HG02938 (cell line): ENCODE data around the gene RPL36.

Experiments used
- ATAC-seq: cut with Tn5 transposase; IDR thresholded peaks from one replicate; pipeline ENCODE4 v1.9.1; 2021; ENCODE audit warnings: mild to moderate bottlenecking, moderate library complexity; ENCODE audit not compliant: unreplicated experiment

Gene RPL36

DNA sequence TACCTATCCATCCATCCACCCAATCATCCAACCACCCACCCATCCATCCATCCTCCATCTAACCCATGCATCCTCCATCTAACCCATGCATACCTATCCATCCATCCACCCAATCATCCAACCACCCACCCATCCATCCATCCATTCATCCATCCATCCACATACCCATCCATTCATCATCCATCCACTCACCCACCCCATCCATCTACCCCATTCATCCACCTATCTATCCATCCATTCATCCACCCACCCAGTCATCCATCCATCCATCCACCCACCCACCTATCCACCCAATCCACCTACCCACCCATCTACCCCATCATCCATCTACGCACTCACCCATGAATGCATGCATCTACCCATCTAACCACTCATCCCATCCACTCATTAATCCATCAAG lies 16.3 kb upstream of the RPL36 start:
- no peak for ATAC-seq

DNA sequence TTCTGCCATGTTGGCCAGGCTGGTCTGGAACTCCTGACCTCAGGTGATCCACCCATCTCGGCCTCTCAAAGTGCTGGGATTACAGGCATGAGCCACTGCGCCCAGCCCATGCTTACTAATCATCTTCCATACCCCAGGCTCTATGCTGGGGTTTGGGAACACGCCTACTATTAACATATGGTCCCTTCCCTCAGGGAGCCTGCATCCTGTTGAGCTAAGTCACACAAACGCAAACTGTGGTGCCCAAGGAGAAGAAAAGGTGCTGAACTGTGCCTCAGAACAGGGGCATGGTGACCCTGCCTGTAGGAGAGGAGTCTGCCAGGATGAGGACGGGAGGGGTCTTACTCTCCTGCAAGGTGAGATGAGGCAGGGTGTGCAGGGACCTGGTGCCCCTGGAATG lies 15.4 kb upstream of the RPL36 start:
- ATAC-seq = no peak

DNA sequence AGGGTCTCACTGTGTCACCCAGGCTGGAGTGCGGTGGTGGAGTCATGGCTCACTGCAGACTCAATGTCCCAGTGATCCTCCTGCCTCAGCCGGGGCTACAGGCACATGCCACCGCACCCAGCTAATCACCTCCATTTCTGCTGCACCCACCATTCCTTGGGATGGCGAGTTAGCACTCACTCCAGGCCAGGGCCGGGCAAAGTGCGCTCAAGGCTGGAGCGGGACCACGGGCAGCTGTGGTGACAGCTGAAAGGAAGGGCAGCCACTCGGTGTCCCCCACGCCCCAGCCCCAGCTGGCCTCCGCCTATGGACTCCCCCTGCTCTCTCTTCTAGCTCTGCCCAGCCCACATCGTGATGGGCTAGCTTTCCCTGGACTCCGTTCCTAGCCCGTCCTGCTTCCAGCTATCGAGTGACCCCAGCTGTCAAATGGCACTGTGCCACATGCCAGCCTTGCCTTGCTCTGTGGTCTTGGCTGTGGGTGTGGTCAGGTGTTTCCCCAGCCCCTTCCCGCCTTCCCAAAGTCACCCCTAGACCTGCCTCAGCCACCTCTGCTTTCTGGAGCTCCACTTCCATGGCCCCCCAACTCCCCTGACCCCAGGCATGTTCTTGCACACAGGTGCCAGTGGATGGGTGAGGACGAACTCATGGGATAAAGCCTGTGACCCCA lies 13.9 kb upstream of the RPL36 start:
- ATAC-seq = no peak

DNA sequence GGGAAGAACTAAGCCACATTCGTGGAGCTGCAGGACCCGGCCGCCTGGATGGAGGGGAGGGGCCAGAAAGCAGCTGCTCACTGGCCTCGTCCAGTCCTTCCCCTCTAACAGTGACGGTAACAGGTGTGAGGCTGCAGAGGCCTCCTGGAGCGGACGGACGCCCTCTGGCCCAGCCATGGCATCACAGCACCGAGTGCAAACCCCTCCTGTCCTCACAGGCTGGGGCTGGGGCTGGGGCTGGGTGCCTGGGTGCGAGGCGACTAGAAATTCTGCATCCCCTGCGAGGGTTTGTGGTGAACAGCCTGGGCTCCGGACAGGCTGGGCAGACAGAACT lies 13.4 kb upstream of the RPL36 start:
- ATAC-seq = no peak

DNA sequence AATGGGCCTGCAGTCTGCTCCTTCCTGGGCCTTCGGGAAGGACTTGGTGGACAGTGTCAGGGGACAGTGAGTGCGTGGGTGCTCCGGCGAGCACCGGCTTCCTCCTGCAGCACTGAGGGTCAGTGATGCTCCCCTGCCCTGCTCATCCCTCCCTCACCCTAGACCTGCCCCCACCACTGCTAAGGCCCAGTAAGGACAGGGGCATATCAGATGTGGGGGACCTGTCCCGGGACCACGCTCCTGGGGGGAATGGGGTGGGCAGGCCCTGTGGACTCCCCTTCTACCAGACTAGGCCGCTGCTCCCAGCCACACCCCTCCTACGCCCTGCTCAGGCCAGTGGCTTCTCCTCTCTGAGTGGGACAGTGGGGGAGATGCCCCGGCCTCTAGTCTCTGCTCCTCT lies 13.0 kb upstream of the RPL36 start:
- no peak for ATAC-seq

DNA sequence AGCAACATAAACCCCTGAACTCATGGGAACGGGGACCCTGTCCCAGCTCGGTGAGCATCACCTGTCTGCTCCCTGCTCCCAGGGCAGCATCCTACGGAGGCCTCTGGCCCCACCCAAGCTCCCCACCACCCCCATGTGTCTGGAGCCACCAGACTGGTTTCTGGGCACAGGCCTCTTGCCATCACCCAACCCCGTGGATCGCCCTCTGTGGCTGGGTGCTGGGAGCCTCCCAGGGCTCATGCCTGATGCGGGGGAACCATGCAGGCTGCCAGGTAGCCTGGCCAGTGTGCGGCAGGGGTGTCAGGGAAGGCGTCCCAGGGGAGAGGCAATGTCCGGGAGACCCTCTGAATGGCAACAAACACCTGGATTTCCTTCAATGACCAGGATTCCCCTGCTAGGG lies 12.5 kb upstream of the RPL36 start:
- no peak for ATAC-seq

DNA sequence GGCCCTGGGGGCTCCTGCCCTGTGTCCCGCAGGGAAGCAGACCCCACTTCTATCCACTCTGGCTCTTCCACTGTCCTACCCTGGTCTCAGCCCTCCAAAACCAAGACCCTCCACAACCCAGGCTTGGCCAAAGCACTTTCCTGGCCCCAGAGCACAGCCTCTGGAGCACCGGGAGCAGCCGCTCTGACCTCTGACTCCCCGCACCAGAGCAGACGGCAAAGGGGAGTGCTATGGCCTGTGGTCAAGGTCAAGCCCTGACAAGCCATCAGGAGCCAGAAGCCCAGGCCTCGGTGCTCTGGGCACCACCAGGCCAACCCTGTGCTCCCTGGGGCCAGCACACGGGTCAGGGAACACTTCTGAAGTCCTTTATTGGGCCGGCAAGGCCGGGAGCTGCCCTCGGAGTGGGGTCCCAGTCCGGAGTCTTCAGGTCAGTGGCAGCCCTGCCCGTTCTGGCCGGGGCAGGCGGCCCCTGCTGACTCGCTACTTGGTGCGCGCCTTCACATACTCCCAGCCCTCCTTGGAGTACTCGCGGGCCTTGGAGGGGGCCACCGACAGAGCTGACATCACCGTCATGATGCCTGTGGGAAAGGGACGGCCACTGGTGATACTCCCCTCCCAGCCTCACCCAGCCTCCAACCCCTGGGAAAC lies 11.9 kb upstream of the RPL36 start:
- ATAC-seq = no peak

DNA sequence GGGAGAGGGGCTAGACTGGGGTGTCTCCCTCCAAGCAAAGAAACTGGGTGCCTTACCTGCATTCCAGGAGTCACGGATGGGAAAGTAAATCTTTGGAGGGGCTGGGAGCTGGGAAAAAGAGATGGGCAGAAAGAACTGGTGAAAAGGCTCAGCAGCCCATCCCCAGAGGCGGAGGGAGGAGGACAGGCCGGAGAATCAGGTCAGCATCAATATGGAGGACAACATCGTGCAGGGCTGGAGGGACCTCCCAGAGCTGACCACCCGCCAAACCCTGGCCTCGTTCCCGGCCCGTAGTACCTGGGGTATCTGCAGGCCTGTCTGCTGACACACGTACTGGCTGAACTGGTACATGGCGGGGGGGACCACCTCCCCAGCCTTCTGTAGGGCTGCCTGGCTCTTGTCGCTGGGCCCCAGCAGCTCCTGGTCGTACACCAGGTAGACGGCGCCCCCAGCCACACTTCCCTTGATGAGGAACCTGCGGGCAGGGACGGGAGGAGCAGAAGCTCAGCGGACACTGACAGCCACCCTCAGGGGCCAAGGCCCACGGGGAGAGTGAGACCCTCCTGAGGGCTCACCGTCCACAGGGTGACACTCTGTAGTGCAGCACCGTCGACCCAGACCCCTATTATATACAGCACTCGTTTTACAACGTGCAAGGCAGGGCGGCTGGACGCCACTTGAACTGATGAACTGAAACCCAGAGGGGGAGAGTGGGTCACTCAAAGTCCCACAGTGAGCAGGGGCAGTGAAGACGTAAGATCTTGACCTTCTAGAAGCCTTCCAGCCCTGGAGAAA lies 10.6 kb upstream of the RPL36 start:
- ATAC-seq = no peak

DNA sequence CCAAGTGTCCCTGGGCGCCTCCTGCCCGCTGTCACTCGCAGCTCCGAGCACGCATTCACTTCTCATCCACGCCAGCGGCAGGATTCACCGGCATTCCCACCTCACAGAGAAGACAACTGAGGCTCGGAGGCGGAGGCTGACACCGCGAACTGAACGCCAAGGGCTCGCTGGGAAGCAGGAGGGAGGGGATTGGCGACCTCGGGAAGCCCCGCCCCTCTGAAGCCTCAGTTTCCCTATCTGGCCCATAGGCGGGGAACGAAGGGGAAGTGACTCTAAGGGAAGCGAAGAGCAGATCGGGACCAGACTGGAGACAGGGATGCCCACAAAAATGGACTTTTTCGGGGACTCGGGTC lies 10.0 kb upstream of the RPL36 start:
- no peak for ATAC-seq

DNA sequence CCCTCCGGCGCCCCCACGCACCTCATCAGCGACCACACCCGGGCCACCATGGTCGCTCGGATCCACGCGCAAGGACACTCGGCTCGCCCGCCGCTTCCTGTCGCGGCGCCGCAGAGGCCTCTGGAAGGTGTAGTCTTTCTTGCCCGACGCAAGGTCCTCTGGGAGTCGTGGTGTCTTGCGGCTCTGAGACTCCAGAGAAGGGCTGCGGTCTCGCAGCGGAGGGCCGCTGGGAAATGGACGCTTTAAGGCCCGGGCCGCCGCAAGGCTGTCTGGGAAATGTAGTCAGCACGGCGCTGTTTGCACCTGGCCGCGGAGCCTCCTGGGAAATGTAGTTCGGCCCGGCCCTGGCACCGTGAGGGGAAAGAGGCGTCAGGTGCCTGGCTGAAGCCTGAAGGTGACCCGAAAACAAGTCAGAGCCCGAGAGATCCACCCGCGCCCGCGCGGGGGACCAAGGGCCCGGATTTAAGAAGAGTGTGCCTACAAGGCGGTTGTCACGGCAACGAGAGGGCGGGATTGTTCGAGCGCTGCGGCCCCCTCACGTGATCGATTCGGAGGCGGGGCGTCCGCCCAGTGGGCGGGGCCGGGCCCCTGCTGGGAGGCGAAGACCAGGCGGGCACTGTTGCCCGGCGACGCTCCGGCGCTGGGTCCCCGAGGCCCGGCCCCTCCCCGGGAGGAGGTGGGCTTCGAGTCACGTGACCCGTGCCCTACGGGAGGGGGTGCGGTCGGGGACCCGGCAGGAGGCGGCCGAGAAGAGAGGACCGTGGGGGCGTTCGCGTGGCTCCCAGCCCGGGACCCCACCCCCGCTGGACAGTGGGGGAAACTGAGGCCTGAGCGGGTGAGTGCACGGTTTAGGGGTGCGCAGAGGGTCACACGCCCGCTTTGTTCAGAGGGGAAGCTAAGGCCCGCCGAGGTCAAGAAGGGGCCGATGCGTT lies 9.4 kb upstream of the RPL36 start, which contains the start of the genes HSD11B1L and MICOS13:
TSS of gene HSD11B1L (plus strand) at position 591 of the 932 bp plus-strand sequence. CDS start 3,806 bp downstream, outside the sequence.
TSS of gene MICOS13 (minus strand) at position 80 of the 932 bp plus-strand sequence. CDS start at position 50, 30 bp downstream.
- ATAC-seq = peak; percentile 86

DNA sequence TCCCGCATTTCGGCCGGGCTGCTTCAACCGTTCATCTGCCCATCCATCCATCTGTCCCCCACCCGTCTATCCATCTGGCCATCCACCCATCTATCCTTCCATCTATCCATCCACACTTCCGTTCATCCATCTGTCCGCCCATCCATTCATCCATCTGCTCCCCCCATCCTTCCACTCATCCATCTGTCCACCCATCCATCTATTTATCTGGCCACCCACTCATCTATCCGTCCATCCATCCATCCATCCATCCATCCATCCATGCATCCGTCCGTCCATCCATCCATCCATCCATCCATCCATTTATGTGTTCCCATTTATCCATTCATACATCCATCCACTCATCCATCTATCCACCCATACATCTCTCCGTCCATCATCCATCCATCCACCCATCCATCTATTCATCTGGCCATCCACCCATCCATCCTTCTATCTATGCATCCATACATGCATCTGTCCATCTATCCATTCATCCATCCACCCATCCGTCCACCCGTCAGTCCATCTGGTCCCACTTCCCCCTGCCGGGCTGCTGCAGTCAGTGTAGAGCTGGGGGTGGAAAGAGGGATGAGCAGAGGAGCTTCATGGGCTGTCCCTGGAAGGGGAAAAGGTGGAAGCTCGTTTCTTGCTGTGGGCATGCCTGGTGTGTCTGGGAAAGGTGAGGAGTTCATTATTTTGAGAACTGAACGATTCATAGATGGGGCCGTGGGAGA lies 8.5 kb upstream of the RPL36 start:
- no peak for ATAC-seq

DNA sequence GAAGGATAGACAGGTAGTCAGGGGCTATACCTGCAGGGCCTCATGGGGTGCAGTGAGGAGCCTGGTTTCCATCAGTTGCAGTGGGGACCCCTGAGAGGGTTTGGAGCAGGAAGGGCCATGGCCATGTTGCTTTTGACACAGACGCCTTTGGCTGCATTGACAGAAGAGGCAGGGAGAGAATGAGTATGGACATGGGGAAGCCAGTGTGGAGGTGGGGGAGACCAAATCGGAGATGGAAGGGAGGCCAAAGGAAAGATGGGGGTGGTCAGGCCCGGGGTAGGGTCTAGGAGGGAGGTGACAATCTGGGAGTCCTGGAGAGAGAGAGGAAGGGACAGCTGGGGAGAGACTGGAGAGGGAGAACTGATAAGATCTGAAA lies 8.0 kb upstream of the RPL36 start:
- no peak for ATAC-seq

DNA sequence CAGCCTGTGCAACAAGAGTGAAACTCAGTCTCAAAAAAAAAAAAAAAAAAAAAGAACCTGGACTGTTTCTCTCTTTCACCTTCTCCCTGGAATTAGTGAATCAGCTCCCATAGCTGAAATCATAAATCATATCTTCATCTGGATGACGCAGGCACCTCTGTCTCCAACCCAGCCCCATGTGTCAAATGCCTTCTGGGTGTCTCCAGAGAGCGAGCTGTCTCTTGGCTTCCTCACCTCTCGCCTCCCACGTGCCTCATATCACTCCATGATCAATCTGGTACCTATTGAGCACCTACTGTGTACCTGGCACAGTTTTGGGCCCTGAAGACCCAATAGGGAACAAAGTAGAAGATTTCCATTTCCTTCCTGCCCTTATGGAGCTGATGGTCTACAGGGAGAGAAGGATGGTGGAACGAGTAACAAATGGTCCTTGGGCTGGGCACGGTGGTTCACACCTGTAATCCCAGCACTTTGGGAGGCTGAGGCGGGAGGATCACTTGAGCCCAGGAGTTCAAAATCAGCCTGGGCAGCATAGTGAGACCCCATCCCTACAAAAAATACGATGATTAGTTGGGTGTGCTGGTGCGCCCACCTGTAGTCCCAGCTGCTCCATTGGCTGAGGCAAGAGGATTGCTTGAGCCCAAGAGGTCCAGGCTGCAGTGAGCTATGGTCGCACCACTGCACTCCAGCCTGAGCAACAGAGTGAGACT lies 6.8 kb upstream of the RPL36 start:
- no peak for ATAC-seq

DNA sequence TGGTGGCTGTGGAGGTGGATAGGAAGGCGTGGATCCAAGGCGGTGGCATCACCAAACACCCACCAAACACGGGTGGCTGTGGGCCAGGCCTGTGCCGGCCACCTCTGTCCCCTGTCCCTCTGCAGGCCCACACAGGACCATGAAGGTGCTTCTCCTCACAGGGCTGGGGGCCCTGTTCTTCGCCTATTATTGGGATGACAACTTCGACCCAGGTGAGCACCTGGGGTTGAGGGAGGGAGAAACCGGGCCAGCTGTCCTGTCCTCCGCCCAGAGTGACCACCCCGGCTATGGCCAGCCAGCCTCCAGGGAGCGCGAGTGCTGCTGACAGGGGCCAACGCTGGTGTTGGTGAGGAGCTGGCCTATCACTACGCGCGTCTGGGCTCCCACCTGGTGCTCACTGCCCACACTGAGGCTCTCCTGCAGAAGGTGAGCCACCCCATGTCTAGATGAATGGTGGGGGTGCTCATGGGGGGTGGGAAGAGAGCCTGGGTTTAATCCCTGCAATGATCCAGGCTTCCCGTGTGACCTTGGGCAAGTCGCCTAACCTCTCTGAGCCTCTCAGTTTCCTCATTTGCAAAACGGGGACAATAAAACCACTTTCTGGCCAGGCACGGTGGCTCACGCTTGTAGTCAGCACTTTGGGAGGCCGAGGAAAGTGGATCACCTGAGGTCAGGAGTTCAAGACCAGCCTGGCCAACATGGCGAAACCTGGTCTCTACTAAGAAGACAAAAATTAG lies 5.2 kb upstream of the RPL36 start:
- no peak for ATAC-seq

DNA sequence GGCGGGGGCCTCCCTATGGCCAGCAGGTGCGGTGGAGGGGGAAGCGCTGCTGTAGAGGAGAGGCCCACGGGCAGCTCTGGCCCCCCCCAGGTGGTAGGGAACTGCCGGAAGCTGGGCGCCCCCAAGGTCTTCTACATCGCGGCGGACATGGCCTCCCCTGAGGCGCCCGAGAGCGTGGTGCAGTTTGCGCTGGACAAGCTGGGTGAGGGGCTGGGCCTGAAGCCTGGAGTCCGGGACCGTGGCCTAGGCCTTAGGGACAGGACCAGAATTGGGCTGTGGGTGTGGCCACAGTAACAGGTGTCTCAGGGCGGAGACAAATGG lies 3.8 kb upstream of the RPL36 start:
- ATAC-seq = no peak

DNA sequence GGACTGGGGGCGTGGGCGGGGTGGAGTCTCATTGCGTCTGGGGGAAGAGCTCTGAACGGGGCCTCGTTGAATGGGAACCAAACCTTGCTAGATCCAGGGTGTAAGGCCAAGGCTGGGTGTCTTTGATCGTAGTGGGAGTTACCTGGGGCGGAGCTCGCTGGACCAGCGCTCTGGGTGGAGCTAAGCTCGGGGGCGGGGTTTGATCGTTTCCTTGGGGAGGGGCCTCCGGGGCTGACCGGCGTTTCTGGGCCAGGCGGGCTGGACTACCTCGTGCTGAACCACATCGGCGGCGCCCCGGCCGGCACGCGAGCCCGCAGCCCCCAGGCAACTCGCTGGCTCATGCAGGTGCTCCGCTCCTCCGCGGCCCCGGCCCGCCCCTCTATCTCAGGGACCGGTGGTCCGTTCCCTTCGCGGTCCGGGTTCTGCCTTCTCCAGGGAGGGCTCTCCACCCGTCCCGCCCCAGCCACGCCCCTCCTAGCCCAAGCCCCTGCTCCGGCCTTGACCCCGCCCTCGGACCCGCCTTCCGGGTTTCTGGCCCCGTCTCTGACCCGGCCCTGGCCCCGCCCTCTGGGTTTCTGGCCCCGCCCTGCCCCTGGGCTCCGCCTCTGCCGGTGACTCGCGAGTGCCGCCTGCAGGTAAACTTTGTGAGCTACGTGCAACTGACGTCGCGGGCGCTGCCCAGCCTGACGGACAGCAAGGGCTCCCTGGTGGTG lies 3.3 kb upstream of the RPL36 start:
- ATAC-seq = peak; percentile 49

DNA sequence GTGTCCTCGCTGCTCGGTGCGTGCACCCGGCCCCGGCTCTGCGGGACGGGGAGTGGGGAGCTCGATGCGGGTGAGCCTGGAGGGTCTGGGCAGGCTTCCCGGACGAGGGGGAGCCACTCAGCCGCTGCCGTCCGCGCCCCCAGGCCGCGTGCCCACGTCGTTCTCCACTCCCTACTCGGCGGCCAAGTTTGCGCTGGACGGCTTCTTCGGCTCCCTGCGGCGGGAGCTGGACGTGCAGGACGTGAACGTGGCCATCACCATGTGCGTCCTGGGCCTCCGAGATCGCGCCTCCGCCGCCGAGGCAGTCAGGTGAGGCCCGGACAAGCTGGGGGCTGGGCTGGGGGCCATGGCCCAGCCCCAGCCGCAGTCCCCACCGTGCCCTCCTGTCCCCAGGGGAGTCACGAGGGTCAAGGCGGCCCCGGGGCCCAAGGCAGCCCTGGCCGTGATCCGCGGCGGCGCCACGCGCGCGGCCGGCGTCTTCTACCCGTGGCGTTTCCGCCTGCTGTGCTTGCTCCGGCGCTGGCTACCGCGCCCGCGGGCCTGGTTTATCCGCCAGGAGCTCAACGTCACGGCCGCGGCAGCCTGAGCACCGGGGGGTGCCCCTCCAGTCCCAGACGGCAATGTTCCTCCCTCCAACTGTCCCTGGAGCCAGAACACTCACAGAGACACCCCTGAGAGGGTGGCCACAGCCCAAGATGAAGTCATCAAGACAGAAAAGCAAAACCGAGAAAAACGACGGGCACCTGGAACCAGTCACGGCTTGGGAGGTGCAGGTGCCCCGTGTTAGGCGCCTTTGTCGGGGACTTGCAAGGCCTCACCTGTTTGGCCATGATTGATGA lies 2.5 kb upstream of the RPL36 start:
- ATAC-seq = no peak
